ENCODE measurements around the gene ATP2B2. TPM values are rescaled to one million over a fixed set of nuclear protein-coding genes. Genes with fewer than 3 reads are reported as not detected.

Gene ATP2B2
- total RNA-seq, 1 experiment from 2014 or later: not detected

Other genes with a start within 250 kb of the ATP2B2 start
- gene GHRL, start 212.6 kb downstream of the ATP2B2 start, total RNA-seq (2014; rRNA removed; shearing (Covaris generic)): not detected in 2 replicates
- gene SEC13, start 184.5 kb downstream of the ATP2B2 start, total RNA-seq (2014; rRNA removed; shearing (Covaris generic)): 127 and 134 TPM in 2 replicates